Epithelial cell of esophagus (primary cell): Measurements from ENCODE around the gene PKD1L1.

Experiments
- DNase-seq: peaks from one replicate; pipeline ENCODE4 v3.0.0; 2010; ENCODE audit warnings: low read depth
- H3K4me3 ChIP-seq: 2 replicates; pipeline ENCODE4 v1.5.1; 2011; ENCODE audit warnings: mild to moderate bottlenecking, low read length, control low read depth
- CTCF ChIP-seq: IDR thresholded peaks from 2 replicates; pipeline ENCODE4 v1.5.1; 2011; ENCODE audit warnings: low read depth, mild to moderate bottlenecking, low read length, control low read depth, inconsistent platforms; ENCODE audit not compliant: insufficient read depth; ENCODE audit errors: missing control alignments

The PKD1L1 gene

GRCh38 chr7:47814905-47815613 lies 133.2 kb downstream of the PKD1L1 start:
- DNase-seq: no peak
- H3K4me3 ChIP-seq: no peak overlapping the region
- TF ChIP-seq CTCF: no peak

- no peak for TF ChIP-seq CTCF
- DNase-seq: no peak
- no peak overlapping the region for H3K4me3 ChIP-seq
These were observed 134.5 kb downstream of the PKD1L1 start for GRCh38 chr7:47813620-47814260.

GRCh38 chr7:47812429-47813136 lies 135.7 kb downstream of the PKD1L1 start:
- DNase-seq: no peak
- no peak overlapping the region for H3K4me3 ChIP-seq
- TF ChIP-seq CTCF: no peak

GRCh38 chr7:47811632-47812380 lies 136.5 kb downstream of the PKD1L1 start:
- H3K4me3 ChIP-seq: no peak overlapping the region
- no peak for TF ChIP-seq CTCF
- no peak for DNase-seq

- no peak overlapping the region for H3K4me3 ChIP-seq
- TF ChIP-seq CTCF: no peak
- no peak for DNase-seq
These were observed 138.9 kb downstream of the PKD1L1 start for GRCh38 chr7:47809387-47809786.

- DNase-seq: no peak
- TF ChIP-seq CTCF: no peak
- no peak overlapping the region for H3K4me3 ChIP-seq
These were observed 139.9 kb downstream of the PKD1L1 start for GRCh38 chr7:47808321-47808720.
